GM18498 (cell line): Measurements from ENCODE around the gene CZIB.
A peak's percentile ranks its signal among the peaks of the same experiment; 100 is the strongest.

Source experiments
- ATAC-seq: cut with Tn5 transposase; IDR thresholded peaks from one replicate; pipeline ENCODE4 v1.9.1; 2021; ENCODE audit warnings: mild to moderate bottlenecking, moderate library complexity; ENCODE audit not compliant: unreplicated experiment

Gene CZIB

GRCh38 chr1:53220171-53220961, at the start of gene CZIB:
Gene CZIB, minus strand, starts transcription at chr1:53220634. Its CDS starts 59 bp downstream, at chr1:53220575.
- ATAC-seq, result peak; percentile 93

- ATAC-seq, result no peak
Measured at GRCh38 chr1:53270107-53270506, 49.7 kb upstream of the CZIB start.

GRCh38 chr1:53267761-53268160, 47.3 kb upstream of the CZIB start:
- ATAC-seq, result no peak

GRCh38 chr1:53266038-53266437, 45.6 kb upstream of the CZIB start:
- ATAC-seq, result no peak

GRCh38 chr1:53265581-53265980, 45.1 kb upstream of the CZIB start:
- ATAC-seq, result no peak

- ATAC-seq, result no peak
Measured at GRCh38 chr1:53264048-53264447, 43.6 kb upstream of the CZIB start.

GRCh38 chr1:53262000-53262399, 41.6 kb upstream of the CZIB start:
- ATAC-seq, result no peak

- no peak for ATAC-seq
Measured at GRCh38 chr1:53260631-53261247, 40.3 kb upstream of the CZIB start.

- ATAC-seq, result peak; percentile 53
Measured at GRCh38 chr1:53259932-53260331, 39.5 kb upstream of the CZIB start.

GRCh38 chr1:53258216-53258615, 37.8 kb upstream of the CZIB start:
- no peak for ATAC-seq

- no peak for ATAC-seq
Measured at GRCh38 chr1:53257454-53258081, 37.1 kb upstream of the CZIB start.

- ATAC-seq, result no peak
Measured at GRCh38 chr1:53256511-53257453, 36.3 kb upstream of the CZIB start.

GRCh38 chr1:53255031-53255430, 34.6 kb upstream of the CZIB start:
- ATAC-seq, result no peak

GRCh38 chr1:53254011-53254640, 33.7 kb upstream of the CZIB start:
- no peak for ATAC-seq

- ATAC-seq, result no peak
Measured at GRCh38 chr1:53250325-53250724, 29.9 kb upstream of the CZIB start.

GRCh38 chr1:53249706-53250105, 29.3 kb upstream of the CZIB start:
- no peak for ATAC-seq

GRCh38 chr1:53246261-53247134, 26.1 kb upstream of the CZIB start:
- ATAC-seq, result no peak

GRCh38 chr1:53244141-53244540, 23.7 kb upstream of the CZIB start:
- no peak for ATAC-seq

GRCh38 chr1:53242381-53242780, 21.9 kb upstream of the CZIB start:
- ATAC-seq, result no peak

- ATAC-seq, result no peak
Measured at GRCh38 chr1:53241828-53242227, 21.4 kb upstream of the CZIB start.
